Spleen (tissue), 7 donors: ENCODE measurements around the gene CYSLTR1.
"Not testable (repeated sequence)": the region's sequence is repeated elsewhere in the genome, so short reads cannot be mapped to it uniquely, and the experiment has no call there.

Source experiments
- POLR2A ChIP-seq, 3 donors: fragments of 450-650 bp; IDR thresholded peaks; one replicate each; pipeline ENCODE4 v1.5.1; 2017; ENCODE audit warnings: antibody characterized with exemption in 3 of 3, mild to moderate bottlenecking in 1 of 3
- POLR2AphosphoS5 ChIP-seq, 3 donors: sonication (generic); formaldehyde crosslinking; IDR thresholded peaks; one replicate each; pipeline ENCODE4 v1.5.1; 2017; ENCODE audit warnings: antibody characterized with exemption in 3 of 3
- TF ChIP-seq, protein P1 (sequence below), 11 experiments: fragments of 200-600 bp in 7 of 11; fragments of 450-650 bp in 4 of 11; sonication (generic) in 4 of 11; IDR thresholded peaks in 8 of 11; conservative IDR thresholded peaks in 3 of 11; 1 replicate in 7 of 11; 2 replicates in 4 of 11; pipeline versions ENCODE4 v1.4.0 to v1.8.0; 2016 to 2021; ENCODE audit warnings: antibody characterized with exemption in 11 of 11, inconsistent platforms in 4 of 11, mild to moderate bottlenecking in 1 of 11
- donor health status: DM: no; HTN: no; CAD: no; lungs with moderate emphysema.
- donor health status: DM: no; HTN: no; CAD: no.
- donor health status: DM: no; HTN: no; CAD: no.

DNA sequence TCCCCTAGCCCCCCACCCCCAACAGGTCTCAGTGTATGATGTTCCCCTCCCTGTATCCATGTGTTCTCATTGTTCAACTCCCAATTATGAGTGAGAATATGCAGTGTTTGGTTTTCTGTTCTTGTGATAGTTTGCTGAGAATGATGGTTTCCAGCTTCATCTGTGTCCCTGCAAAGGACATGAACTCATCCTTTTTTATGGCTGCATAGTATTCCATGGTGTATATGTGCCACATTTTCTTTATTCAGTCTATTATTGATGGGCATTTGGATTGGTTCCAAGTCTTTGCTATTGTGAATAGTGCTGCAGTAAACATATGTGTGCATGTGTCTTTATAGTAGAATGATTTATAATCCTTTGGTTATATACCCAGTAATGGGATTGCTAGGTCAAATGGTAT is 101.4 kb downstream of the CYSLTR1 start:
- TF ChIP-seq, protein P1, sequence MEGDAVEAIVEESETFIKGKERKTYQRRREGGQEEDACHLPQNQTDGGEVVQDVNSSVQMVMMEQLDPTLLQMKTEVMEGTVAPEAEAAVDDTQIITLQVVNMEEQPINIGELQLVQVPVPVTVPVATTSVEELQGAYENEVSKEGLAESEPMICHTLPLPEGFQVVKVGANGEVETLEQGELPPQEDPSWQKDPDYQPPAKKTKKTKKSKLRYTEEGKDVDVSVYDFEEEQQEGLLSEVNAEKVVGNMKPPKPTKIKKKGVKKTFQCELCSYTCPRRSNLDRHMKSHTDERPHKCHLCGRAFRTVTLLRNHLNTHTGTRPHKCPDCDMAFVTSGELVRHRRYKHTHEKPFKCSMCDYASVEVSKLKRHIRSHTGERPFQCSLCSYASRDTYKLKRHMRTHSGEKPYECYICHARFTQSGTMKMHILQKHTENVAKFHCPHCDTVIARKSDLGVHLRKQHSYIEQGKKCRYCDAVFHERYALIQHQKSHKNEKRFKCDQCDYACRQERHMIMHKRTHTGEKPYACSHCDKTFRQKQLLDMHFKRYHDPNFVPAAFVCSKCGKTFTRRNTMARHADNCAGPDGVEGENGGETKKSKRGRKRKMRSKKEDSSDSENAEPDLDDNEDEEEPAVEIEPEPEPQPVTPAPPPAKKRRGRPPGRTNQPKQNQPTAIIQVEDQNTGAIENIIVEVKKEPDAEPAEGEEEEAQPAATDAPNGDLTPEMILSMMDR (IDR thresholded peaks at IDR 0.05 in 8 of 11, conservative IDR thresholded peaks at IDR 0.05 in 3 of 11): not testable (repeated sequence)
- TF ChIP-seq POLR2A, POLR2AphosphoS5 (IDR thresholded peaks at IDR 0.05): not testable (repeated sequence)
